IMR-90 (cell line): ENCODE measurements around the gene PRRT2. TPM values are rescaled to one million over a fixed set of nuclear protein-coding genes. Genes with fewer than 3 reads are reported as not detected.

Experiments
- ATAC-seq: fragments of 200-7000 bp; cut with Tn5 transposase; 2 replicates; pipeline ENCODE4 v1.9.1; 2020; ENCODE audit warnings: low read depth, mild to moderate bottlenecking, moderate library complexity
- BruUV-seq: library from RNA; stranded (reverse); fragments of 400-500 nt; replicated peaks from 2 replicates; lab custom pipeline; 2021; lab: Mats Ljungman, UMichigan
- CTCF ChIA-PET: fragments of 300-600 bp; formaldehyde crosslinking; extraction: SDS; loops from one replicate; lab custom pipeline; 2021; ENCODE audit warnings: antibody characterized with exemption; lab: Yijun Ruan, JAX
- POLR2A ChIA-PET: fragments of 300-600 bp; sonication (Branson Sonifier 250); formaldehyde crosslinking; loops from one replicate; lab custom pipeline; 2022; ENCODE audit warnings: antibody characterized with exemption; ENCODE audit not compliant: unreplicated experiment; lab: Charles Lee
- DNase-seq: peaks from one replicate; pipeline ENCODE4 v3.0.0; 2013
- H2AFZ ChIP-seq: replicated peaks from 2 replicates; pipeline ENCODE3; 2013; ENCODE audit warnings: low read length, mild to moderate bottlenecking; ENCODE audit not compliant: poor library complexity
- H2AK5ac ChIP-seq: 2 replicates; pipeline ENCODE4 v1.6.1; 2013; ENCODE audit warnings: low read depth, low read length, inconsistent platforms
- H2AK9ac ChIP-seq: replicated peaks from 2 replicates; pipeline ENCODE3; 2013; ENCODE audit warnings: mild to moderate bottlenecking, low read depth, low read length, moderate library complexity; ENCODE audit not compliant: poor library complexity
- H2BK120ac ChIP-seq: 2 replicates; pipeline ENCODE4 v1.6.1; 2013; ENCODE audit warnings: low read depth, low read length, inconsistent platforms
- H2BK15ac ChIP-seq: 3 replicates; pipeline ENCODE4 v1.6.1; 2013; ENCODE audit warnings: low read depth, low read length, inconsistent platforms
- H2BK20ac ChIP-seq: 2 replicates; pipeline ENCODE4 v1.6.1; 2013; ENCODE audit warnings: low read depth, mild to moderate bottlenecking, inconsistent platforms, low read length, moderate library complexity
- H2BK5ac ChIP-seq: 2 replicates; pipeline ENCODE4 v1.6.1; 2013; ENCODE audit warnings: mild to moderate bottlenecking, low read depth, low read length, inconsistent platforms; ENCODE audit not compliant: poor library complexity, severe bottlenecking
- H3K14ac ChIP-seq: replicated peaks from 2 replicates; pipeline ENCODE4 v1.6.1; 2013; ENCODE audit warnings: low read depth, low read length, inconsistent platforms
- H3K18ac ChIP-seq: 2 replicates; pipeline ENCODE4 v1.6.1; 2013; ENCODE audit warnings: low read depth, low read length, control low read depth
- H3K23ac ChIP-seq: 2 replicates; pipeline ENCODE4 v1.6.1; 2013; ENCODE audit warnings: low read depth, low read length, inconsistent platforms
- H3K27ac ChIP-seq: 2 replicates; pipeline ENCODE4 v1.5.1; 2013; ENCODE audit warnings: mild to moderate bottlenecking, control low read depth, low read length; ENCODE audit not compliant: insufficient read depth
- H3K27me3 ChIP-seq: 2 replicates; pipeline ENCODE4 v1.6.1; 2013; ENCODE audit warnings: low read length; ENCODE audit not compliant: control insufficient read depth, insufficient read depth
- H3K36me3 ChIP-seq: 2 replicates; pipeline ENCODE4 v1.6.1; 2013; ENCODE audit warnings: low read length, mixed read lengths; ENCODE audit not compliant: control insufficient read depth, insufficient read depth
- H3K4ac ChIP-seq: 2 replicates; pipeline ENCODE4 v1.6.1; 2013; ENCODE audit warnings: low read depth, low read length, inconsistent platforms
- H3K4me1 ChIP-seq: 2 replicates; pipeline ENCODE4 v1.6.1; 2013; ENCODE audit warnings: low read length, mixed read lengths; ENCODE audit not compliant: control insufficient read depth, insufficient read depth
- H3K4me2 ChIP-seq: 2 replicates; pipeline ENCODE4 v1.6.1; 2013; ENCODE audit warnings: low read depth, mild to moderate bottlenecking, control low read depth, low read length, moderate library complexity
- H3K4me3 ChIP-seq: 2 replicates; pipeline ENCODE4 v1.5.1; 2013; ENCODE audit warnings: low read depth, mild to moderate bottlenecking, control low read depth, low read length, moderate library complexity; ENCODE audit not compliant: insufficient read depth
- H3K56ac ChIP-seq: 2 replicates; pipeline ENCODE4 v1.6.1; 2013; ENCODE audit warnings: low read length, inconsistent platforms; ENCODE audit not compliant: insufficient read depth; ENCODE audit errors: extremely low read depth
- H3K79me1 ChIP-seq, 2 experiments: 2 replicates each; pipeline ENCODE4 v1.6.1; 2013; ENCODE audit warnings: low read length in 2 of 2, inconsistent platforms in 1 of 2, low read depth in 1 of 2
- H3K9ac ChIP-seq: 2 replicates; pipeline ENCODE4 v1.6.1; 2013; ENCODE audit warnings: low read depth, low read length, control low read depth
- H3K9me1 ChIP-seq: 2 replicates; pipeline ENCODE4 v1.6.1; 2013; ENCODE audit warnings: low read length, inconsistent platforms; ENCODE audit not compliant: insufficient read depth
- H3K9me3 ChIP-seq: 2 replicates; pipeline ENCODE4 v1.6.1; 2013; ENCODE audit warnings: low read length; ENCODE audit not compliant: control insufficient read depth, insufficient read depth
- H4K20me1 ChIP-seq: 2 replicates; pipeline ENCODE4 v1.6.1; 2013; ENCODE audit warnings: low read length, inconsistent platforms; ENCODE audit not compliant: insufficient read depth
- H4K5ac ChIP-seq: 2 replicates; pipeline ENCODE4 v1.6.1; 2013; ENCODE audit warnings: mild to moderate bottlenecking, low read depth, low read length, control low read depth
- H4K8ac ChIP-seq, 2 experiments: 2 replicates each; pipeline ENCODE4 v1.6.1; 2013; ENCODE audit warnings: low read depth in 2 of 2, low read length in 2 of 2, control low read depth in 1 of 2, inconsistent platforms in 1 of 2
- H4K91ac ChIP-seq: 2 replicates; pipeline ENCODE4 v1.6.1; 2013; ENCODE audit warnings: low read depth, low read length, inconsistent platforms; ENCODE audit not compliant: insufficient read depth
- BHLHE40 ChIP-seq: fragments of 150-350 bp; IDR thresholded peaks from 2 replicates; pipeline ENCODE4 v1.6.1; 2016; ENCODE audit warnings: mild to moderate bottlenecking, low read depth, low read length
- CEBPB ChIP-seq: IDR thresholded peaks from 2 replicates; pipeline ENCODE4 v1.6.1; 2012; ENCODE audit warnings: low read depth, low read length, improper control_type of control experiment
- CHD1 ChIP-seq: IDR thresholded peaks from 2 replicates; pipeline ENCODE4 v1.6.1; 2012; ENCODE audit warnings: low read depth, low read length, improper control_type of control experiment
- FOS ChIP-seq: fragments of 150-350 bp; IDR thresholded peaks from 2 replicates; pipeline ENCODE4 v1.6.1; 2016; ENCODE audit warnings: low read depth, low read length
- MAFK ChIP-seq: IDR thresholded peaks from 2 replicates; pipeline ENCODE4 v1.6.1; 2012; ENCODE audit warnings: low read depth, low read length, improper control_type of control experiment
- MAZ ChIP-seq: IDR thresholded peaks from 2 replicates; pipeline ENCODE4 v1.6.1; 2012; ENCODE audit warnings: low read depth, mild to moderate bottlenecking, low read length, improper control_type of control experiment, moderate library complexity, borderline replicate concordance
- MXI1 ChIP-seq: IDR thresholded peaks from 2 replicates; pipeline ENCODE4 v1.6.1; 2012; ENCODE audit warnings: low read depth, mild to moderate bottlenecking, low read length, moderate library complexity, borderline replicate concordance
- NFE2L2 ChIP-seq: fragments of 150-350 bp; IDR thresholded peaks from 2 replicates; pipeline ENCODE4 v1.6.1; 2016; ENCODE audit warnings: low read depth, mild to moderate bottlenecking, low read length
- POLR2A ChIP-seq: IDR thresholded peaks from 2 replicates; pipeline ENCODE4 v1.6.1; 2012; ENCODE audit warnings: mild to moderate bottlenecking, low read depth, low read length
- RAD21 ChIP-seq: IDR thresholded peaks from 2 replicates; pipeline ENCODE4 v1.6.1; 2012; ENCODE audit warnings: low read length, improper control_type of control experiment
- RCOR1 ChIP-seq: IDR thresholded peaks from 2 replicates; pipeline ENCODE4 v1.6.1; 2012; ENCODE audit warnings: mild to moderate bottlenecking, low read length, improper control_type of control experiment; ENCODE audit not compliant: insufficient replicate concordance
- RFX5 ChIP-seq: IDR thresholded peaks from 2 replicates; pipeline ENCODE4 v1.8.0; 2012; ENCODE audit warnings: low read depth, mild to moderate bottlenecking, low read length, moderate library complexity
- SMC3 ChIP-seq: fragments of 150-350 bp; IDR thresholded peaks from 2 replicates; pipeline ENCODE4 v1.6.1; 2016; ENCODE audit warnings: low read depth, mild to moderate bottlenecking, antibody characterized with exemption, low read length, moderate library complexity
- WGBS, 2 experiments: methylation state at CpG; one replicate each; pipeline versions ENCODE4 v1.1.5 to v1.1.7; 2013; ENCODE audit warnings: missing lambda C conversion rate in 2 of 2; ENCODE audit not compliant: insufficient read length in 1 of 2; ENCODE audit errors: extremely low coverage in 2 of 2; 5-methylcytosine and 5-hydroxymethylcytosine counted together
- dilution Hi-C: fragments of 300-500 bp; cut with HindIII; formaldehyde crosslinking; loops from one replicate; pipeline ENCODE4 v1.14.3; 2018; ENCODE audit warnings: low sequenced_read_pairs; ENCODE audit not compliant: unreplicated experiment
- in situ Hi-C: fragments of 300-500 bp; cut with MboI; formaldehyde crosslinking; loops from 3 replicates; pipeline ENCODE4 v1.14.3; 2019; ENCODE audit warnings: low sequenced_read_pairs, inconsistent platforms, mixed read lengths
- intact Hi-C: fragments of 100-400 bp; cut with micrococcal nuclease; formaldehyde crosslinking; loops from 2 replicates; pipeline ENCODE4 v1.10.0; 2022
- polyA plus RNA-seq, 3 experiments: library from polyadenylated mRNA; depleted of rRNA; stranded (reverse); fragments of >200 nt; gene quantifications; 2 replicates each; pipeline ENCODE4 v1.2.3, GENCODE V29; 2012; ENCODE audit warnings: low replicate concordance in 1 of 3
- total RNA-seq: library from RNA; depleted of rRNA; stranded (reverse); fragments of >200 nt; gene quantifications from 2 replicates; pipeline ENCODE4 v1.2.3, GENCODE V29; 2012
- TF ChIP-seq, protein P1 (sequence below): fragments of 150-350 bp; IDR thresholded peaks from 2 replicates; pipeline ENCODE4 v1.6.1; 2016; ENCODE audit warnings: low read depth, mild to moderate bottlenecking, low read length, moderate library complexity, borderline replicate concordance
- TF ChIP-seq, protein P2 (sequence below): fragments of 150-350 bp; IDR thresholded peaks from 2 replicates; pipeline ENCODE4 v1.6.1; 2017; ENCODE audit warnings: mild to moderate bottlenecking, antibody characterized with exemption, low read length, low read depth

Gene PRRT2
- total and polyA plus RNA-seq, 2 of the 4 experiments (the other 2 are of a cell fraction) = 0.90 to 10.5 TPM

DNA sequence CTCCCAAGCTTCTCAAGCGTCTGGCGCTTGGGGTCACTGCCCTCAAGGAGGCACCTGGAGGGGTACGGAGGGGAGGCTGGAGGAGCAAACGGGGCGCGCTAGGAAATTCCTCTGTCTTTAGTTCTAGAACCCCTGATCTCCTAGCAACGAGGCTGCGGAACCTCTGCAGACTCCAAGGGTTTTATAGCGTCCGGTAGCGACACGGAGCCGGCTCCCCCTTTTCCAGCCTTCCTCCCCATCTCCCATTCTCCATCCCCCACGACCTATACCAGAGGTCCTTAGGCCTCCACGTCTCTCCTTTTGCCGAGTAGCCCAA is 51.6 kb downstream of the PRRT2 start (continued):
- TF ChIP-seq, protein P1, sequence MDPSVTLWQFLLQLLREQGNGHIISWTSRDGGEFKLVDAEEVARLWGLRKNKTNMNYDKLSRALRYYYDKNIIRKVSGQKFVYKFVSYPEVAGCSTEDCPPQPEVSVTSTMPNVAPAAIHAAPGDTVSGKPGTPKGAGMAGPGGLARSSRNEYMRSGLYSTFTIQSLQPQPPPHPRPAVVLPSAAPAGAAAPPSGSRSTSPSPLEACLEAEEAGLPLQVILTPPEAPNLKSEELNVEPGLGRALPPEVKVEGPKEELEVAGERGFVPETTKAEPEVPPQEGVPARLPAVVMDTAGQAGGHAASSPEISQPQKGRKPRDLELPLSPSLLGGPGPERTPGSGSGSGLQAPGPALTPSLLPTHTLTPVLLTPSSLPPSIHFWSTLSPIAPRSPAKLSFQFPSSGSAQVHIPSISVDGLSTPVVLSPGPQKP = no peak
- no peak for TF ChIP-seq POLR2A
- TF ChIP-seq MAZ = no peak
- no peak for TF ChIP-seq CEBPB
- TF ChIP-seq MAFK = no peak

DNA sequence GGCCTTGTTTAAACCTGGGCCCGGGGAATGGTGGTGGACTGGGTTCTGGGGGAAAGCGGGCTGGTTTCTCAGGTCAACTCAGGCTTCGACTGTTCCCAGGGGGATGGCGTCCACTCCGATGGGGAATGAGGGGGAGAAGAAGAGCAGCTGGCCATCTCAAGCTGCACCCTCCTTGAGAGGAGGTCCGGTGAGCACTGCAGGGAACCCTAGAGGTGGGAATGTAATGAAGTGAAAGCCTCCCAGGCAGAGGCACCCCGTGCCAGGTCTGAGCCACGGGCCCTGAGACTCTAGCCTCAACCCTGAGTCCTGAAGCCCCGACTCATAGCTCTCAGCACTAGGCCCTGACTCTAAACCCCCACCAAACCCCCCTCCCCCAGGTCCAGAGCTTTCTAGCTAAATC is 52.2 kb downstream of the PRRT2 start:
- H2BK20ac ChIP-seq = no peak overlapping the region
- dilution Hi-C loops = no loop called here
- no peak overlapping the region for H4K91ac ChIP-seq
- H3K9ac ChIP-seq = no peak overlapping the region
- H3K36me3 ChIP-seq = peaks cover 13% of the 10 kb centered on the region
- no peaks in the 10 kb centered on the region for H3K9me3 ChIP-seq
- 0 out of 2 replicates have a peak overlapping the region, but pooled peaks have one; percentile 11 for H2AK5ac ChIP-seq
- H2BK15ac ChIP-seq = no peak overlapping the region
- no peak overlapping the region for H3K23ac ChIP-seq
- no peak overlapping the region for H2AFZ ChIP-seq
- no peak overlapping the region for H4K8ac ChIP-seq
- H3K4ac ChIP-seq = no peak overlapping the region
- no peak overlapping the region for H3K56ac ChIP-seq
- no peak for DNase-seq
- 93% methylated on average over 5 of the region's 9 CpGs; no CpG with 5 or more reads in 1 of the 2 experiments for WGBS, 2 experiments
- no peaks in the 10 kb centered on the region; the same call in 1 of the 2 replicates for H4K20me1 ChIP-seq
- peaks cover 3% of the 10 kb centered on the region; the same call in 1 of the 2 replicates for H3K4me1 ChIP-seq
- H3K4me2 ChIP-seq = no peak overlapping the region
- H4K5ac ChIP-seq = no peak overlapping the region
- H3K27me3 ChIP-seq = no peaks in the 10 kb centered on the region
- H2BK120ac ChIP-seq = no peak overlapping the region
- intact Hi-C loops = loop anchor here (2.0 to 5.0 kb wide), 2 partner anchors 27 to 42 kb away; partner anchors contain the start of gene MVP
- in situ Hi-C loops = no loop called here
- no peak for ATAC-seq
- POLR2A ChIA-PET = no interaction called here
- no peak overlapping the region for H2BK5ac ChIP-seq
- H3K27ac ChIP-seq = no peak overlapping the region
- BruUV-seq = no TSS peak
- H2AK9ac ChIP-seq = peak overlapping the region; percentile 61
- H3K9me1 ChIP-seq = peaks cover 9% of the 10 kb centered on the region
- H3K18ac ChIP-seq = no peak overlapping the region
- H3K14ac ChIP-seq = no peak overlapping the region
- H3K79me1 ChIP-seq = peaks cover 7 to 25% of the 10 kb centered on the region in 2 experiments; a peak in 3 of 4 replicates
- H3K4me3 ChIP-seq = no peak overlapping the region
- CTCF ChIA-PET = no interaction called here
- no peak for TF ChIP-seq CEBPB
- no peak for TF ChIP-seq RCOR1
- TF ChIP-seq, protein P2, sequence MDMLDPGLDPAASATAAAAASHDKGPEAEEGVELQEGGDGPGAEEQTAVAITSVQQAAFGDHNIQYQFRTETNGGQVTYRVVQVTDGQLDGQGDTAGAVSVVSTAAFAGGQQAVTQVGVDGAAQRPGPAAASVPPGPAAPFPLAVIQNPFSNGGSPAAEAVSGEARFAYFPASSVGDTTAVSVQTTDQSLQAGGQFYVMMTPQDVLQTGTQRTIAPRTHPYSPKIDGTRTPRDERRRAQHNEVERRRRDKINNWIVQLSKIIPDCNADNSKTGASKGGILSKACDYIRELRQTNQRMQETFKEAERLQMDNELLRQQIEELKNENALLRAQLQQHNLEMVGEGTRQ = no peak
- no peak for TF ChIP-seq MAZ
- TF ChIP-seq MAFK = no peak
- no peak for TF ChIP-seq CHD1
- TF ChIP-seq SMC3 = no peak
- TF ChIP-seq POLR2A = no peak
- TF ChIP-seq FOS = no peak
- no peak for TF ChIP-seq BHLHE40
- no peak for TF ChIP-seq NFE2L2
- TF ChIP-seq, protein P1 = no peak
- TF ChIP-seq MXI1 = no peak
- no peak for TF ChIP-seq RFX5
- TF ChIP-seq RAD21 = no peak
